LNCaP clone FGC (cell line): Measurements from ENCODE around the gene ATP2B2.

ENCODE experiments used
- DNase-seq: peaks from one replicate; pipeline ENCODE4 v3.0.0-alpha.2; 2011; ENCODE audit warnings: low read depth
- H3K4me3 ChIP-seq: 2 replicates; pipeline ENCODE4 v1.5.1; 2011; ENCODE audit warnings: mild to moderate bottlenecking, low read depth, low read length, control low read depth
- TF ChIP-seq, protein P1 (sequence below): IDR thresholded peaks from 2 replicates; pipeline ENCODE4 v1.5.1; 2012; ENCODE audit warnings: mild to moderate bottlenecking; ENCODE audit not compliant: control insufficient read depth, insufficient read depth; ENCODE audit errors: extremely low read depth

Gene ATP2B2

DNA sequence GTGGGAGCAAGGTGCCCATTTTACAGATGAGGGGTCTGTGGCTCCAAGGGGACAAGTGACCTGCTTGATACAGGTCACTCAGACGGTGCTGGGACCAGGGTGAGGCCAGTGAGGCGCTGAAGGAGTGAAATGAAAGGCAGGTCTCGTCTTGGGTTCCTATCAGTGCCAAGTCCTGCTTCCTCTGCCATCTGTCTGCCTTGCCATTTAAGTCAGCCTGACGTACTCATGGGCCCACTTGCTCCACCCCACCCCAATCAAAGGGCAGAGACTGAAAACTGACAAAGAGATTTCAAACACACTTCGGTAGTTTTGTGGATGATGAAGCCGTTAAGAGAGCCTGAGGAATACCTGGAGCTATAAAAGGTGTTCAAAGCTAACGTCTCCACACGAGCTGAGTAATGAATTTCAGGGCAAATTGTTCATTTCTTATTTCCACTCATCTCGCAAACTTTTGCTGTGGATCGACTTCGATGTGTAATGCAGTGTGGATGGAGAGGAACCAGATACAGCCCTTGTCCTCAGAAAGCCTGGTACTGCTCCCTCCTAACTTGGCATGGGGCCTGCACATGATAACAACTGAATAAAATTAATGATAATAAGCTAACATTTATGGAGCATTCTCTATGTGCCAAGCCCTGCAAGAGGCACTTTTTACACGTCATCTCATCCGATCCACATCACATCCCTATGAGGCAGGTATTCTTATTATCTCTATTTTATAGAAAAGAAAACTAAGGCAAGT lies 36.6 kb downstream of the ATP2B2 start:
- no peak overlapping the region for H3K4me3 ChIP-seq
- DNase-seq: no peak

DNA sequence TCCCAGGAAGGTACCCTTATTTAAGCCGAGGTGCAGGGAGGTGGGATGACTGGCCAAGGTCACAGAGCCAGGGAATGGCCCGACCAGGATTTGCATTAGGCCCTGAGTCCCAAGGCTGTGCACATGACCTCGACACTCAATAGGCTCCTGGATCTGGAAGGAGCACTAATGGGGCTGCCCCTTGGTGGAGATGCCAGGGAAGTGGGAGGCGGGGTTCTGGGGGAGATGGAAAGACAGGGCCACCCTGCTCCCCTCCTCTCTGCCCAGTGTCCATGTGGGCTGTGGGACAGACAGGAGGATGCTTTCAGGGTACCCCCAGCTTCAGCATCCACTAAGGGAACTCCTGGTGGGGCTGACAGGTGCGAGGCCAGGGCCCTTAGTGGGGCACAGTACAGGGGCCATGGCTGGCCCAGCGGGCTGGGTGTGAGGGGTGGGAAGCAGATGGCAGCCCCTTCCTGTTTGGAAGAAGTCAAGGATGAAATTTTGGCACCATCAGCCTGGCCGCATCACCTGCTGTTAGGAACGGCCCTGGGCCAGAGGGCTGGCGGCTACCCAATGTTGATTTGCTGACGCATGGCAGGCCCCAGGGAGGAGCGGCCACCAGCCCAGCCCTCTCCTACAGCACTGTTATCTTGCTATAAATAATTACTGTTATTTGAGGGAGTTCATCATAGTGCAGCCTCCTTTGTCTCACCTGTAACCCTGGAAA lies 37.3 kb downstream of the ATP2B2 start:
- no peak overlapping the region for H3K4me3 ChIP-seq
- peak; percentile 10 for DNase-seq
- TF ChIP-seq, protein P1, sequence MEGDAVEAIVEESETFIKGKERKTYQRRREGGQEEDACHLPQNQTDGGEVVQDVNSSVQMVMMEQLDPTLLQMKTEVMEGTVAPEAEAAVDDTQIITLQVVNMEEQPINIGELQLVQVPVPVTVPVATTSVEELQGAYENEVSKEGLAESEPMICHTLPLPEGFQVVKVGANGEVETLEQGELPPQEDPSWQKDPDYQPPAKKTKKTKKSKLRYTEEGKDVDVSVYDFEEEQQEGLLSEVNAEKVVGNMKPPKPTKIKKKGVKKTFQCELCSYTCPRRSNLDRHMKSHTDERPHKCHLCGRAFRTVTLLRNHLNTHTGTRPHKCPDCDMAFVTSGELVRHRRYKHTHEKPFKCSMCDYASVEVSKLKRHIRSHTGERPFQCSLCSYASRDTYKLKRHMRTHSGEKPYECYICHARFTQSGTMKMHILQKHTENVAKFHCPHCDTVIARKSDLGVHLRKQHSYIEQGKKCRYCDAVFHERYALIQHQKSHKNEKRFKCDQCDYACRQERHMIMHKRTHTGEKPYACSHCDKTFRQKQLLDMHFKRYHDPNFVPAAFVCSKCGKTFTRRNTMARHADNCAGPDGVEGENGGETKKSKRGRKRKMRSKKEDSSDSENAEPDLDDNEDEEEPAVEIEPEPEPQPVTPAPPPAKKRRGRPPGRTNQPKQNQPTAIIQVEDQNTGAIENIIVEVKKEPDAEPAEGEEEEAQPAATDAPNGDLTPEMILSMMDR: no peak

More for the DNA sequence above, 36.6 kb downstream of the ATP2B2 start:
- TF ChIP-seq, protein P1: no peak

DNA sequence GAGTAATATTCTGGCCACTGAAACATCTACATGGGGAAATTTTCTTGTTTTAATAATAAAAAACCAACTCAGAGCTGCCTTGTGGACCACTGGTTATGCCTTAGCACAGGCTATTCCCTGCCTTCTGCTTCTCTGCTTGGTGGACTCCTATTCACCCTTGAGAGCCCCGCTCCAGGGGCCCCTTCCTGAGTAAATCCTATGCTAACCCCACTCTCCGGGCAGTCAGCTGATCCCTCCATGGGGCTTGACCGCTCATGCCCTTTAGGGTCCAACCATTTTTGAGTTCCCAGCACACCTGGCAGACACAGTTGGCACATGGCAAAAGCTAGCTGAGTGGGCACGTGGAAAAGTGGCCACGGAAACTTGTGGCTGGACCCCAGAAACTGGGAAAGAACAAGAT lies 38.2 kb downstream of the ATP2B2 start:
- TF ChIP-seq, protein P1: no peak
- no peak overlapping the region for H3K4me3 ChIP-seq
- no peak for DNase-seq

DNA sequence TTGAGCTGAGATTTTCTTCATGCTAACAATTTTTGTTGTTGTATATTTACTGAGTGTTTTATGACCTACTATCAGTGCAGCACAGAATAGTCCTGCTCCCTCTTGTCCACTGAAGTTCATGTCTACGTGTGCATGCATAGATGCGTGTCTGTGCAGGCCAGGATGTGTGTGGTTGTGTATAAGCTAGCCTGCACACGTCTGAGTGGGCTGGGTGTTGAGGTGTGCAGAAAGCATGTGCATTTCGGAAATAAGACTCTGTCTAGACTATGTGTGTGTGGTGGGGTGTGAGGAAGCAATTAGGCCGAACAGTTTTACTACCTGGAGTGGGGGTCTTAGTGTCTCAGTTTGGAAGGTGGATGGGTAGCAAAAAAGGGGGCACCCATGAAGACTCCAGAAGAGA lies 39.2 kb downstream of the ATP2B2 start:
- H3K4me3 ChIP-seq: no peak overlapping the region
- DNase-seq: no peak
- TF ChIP-seq, protein P1: no peak

DNA sequence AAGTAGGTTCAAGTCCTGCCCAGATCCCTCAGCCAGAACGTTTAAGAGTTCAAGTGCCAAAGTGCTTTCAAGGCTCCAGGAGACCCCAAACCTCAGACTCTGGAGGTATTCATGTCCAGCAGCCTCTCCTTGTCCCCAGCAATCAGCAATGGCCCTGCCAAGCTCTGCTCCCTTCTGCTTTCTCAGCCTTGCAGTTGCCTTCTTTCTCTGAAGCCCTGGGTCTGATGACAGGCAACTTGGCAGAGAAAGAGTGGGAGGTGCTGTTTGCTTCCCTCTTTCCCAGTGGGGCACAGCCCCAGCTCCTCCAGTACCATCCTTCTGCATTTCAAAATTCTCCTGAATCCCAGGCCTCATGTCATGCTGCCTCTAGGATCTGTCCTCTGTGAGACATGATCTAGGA lies 40.2 kb downstream of the ATP2B2 start:
- TF ChIP-seq, protein P1: no peak
- no peak for DNase-seq
- H3K4me3 ChIP-seq: no peak overlapping the region

DNA sequence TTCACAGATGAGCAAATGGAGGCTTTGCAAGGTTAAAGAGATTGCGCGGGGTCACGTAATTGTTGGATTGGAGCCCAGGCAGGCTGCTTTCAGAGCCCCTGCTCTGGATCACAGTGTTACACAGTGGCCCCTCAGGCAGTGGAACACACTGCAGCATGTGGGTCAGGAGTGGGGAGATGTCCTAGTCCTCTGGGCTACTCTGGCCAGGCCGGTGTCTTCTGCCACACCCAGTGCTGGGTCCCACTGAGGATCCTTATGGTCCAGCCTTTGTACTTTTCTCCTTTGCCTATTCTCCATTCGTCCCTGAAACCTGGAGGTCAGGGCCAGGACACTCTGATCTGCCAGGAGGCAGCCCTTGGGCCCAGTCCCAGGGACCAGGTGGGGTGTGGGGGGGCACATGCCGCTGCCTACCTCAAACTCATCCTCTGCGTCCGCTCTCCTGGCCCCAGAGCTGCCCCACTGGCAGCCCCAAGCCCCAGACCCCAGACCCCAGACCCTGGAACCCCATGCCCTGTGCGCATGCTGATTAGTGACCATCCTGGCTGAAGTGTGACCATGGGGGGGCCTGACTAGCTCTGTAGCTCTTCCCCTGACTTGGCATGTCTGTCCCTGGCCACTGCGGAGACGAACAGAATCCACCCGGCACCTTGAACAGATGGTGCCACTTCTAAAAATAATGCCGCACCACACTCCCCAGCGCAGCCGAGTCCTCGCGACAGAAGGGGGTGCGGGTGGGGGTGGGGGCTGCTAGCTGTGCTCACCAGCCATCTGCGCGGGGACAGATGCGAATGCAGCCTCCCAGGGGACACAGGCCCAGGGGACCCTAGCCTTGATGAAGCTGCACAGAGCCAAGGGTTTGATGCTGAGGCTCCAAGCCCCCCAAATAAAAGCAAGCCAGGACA lies 41.6 kb downstream of the ATP2B2 start:
- H3K4me3 ChIP-seq: no peak overlapping the region
- TF ChIP-seq, protein P1: no peak
- DNase-seq: no peak
